Smooth muscle cell (in vitro differentiated cells): Measurements from ENCODE around the gene ANKZF1. TPM values are rescaled to one million over a fixed set of nuclear protein-coding genes. Genes with fewer than 3 reads are reported as not detected.

Experiments used
- DNase-seq: peaks from one replicate; lab custom pipeline; 2025; ENCODE audit not compliant: unreplicated experiment; lab: John Stamatoyannopoulos, UW
- H2AFZ ChIP-seq: fragments of 200-600 bp; sonication (generic); 2 replicates; pipeline ENCODE4 v1.6.0; 2016; ENCODE audit warnings: antibody characterized with exemption, low read depth, mild to moderate bottlenecking
- H3F3A ChIP-seq: fragments of 200-600 bp; sonication (generic); 2 replicates; pipeline ENCODE4 v1.6.0; 2017; ENCODE audit warnings: antibody characterized with exemption, low read depth
- H3K27ac ChIP-seq: fragments of 200-600 bp; sonication (generic); 2 replicates; pipeline ENCODE4 v1.5.1; 2016; ENCODE audit warnings: low read depth, mild to moderate bottlenecking
- H3K27me3 ChIP-seq: fragments of 200-600 bp; sonication (generic); 2 replicates; pipeline ENCODE4 v1.6.1; 2016; ENCODE audit warnings: low read depth, mild to moderate bottlenecking
- H3K36me3 ChIP-seq: fragments of 200-600 bp; sonication (generic); 2 replicates; pipeline ENCODE4 v1.5.1; 2016; ENCODE audit warnings: low read depth
- H3K4me1 ChIP-seq: fragments of 200-600 bp; sonication (generic); 2 replicates; pipeline ENCODE4 v1.5.1; 2016; ENCODE audit warnings: low read depth
- H3K4me2 ChIP-seq: fragments of 200-600 bp; sonication (generic); 2 replicates; pipeline ENCODE4 v1.6.0; 2016; ENCODE audit warnings: mild to moderate bottlenecking
- H3K4me3 ChIP-seq: fragments of 200-600 bp; sonication (generic); 2 replicates; pipeline ENCODE4 v1.5.1; 2016; ENCODE audit warnings: mild to moderate bottlenecking
- H3K79me2 ChIP-seq: fragments of 200-600 bp; sonication (generic); 2 replicates; pipeline ENCODE4 v1.6.0; 2016; ENCODE audit warnings: low read depth, mild to moderate bottlenecking
- H3K9ac ChIP-seq: fragments of 200-600 bp; sonication (generic); 2 replicates; pipeline ENCODE4 v1.6.0; 2016; ENCODE audit warnings: low read depth
- H3K9me3 ChIP-seq: fragments of 200-600 bp; sonication (generic); replicated peaks from 2 replicates; pipeline ENCODE4 v1.5.1; 2016; ENCODE audit warnings: low read depth
- H4K20me1 ChIP-seq: fragments of 200-600 bp; sonication (generic); 2 replicates; pipeline ENCODE4 v1.6.0; 2016; ENCODE audit warnings: low read depth
- CTCF ChIP-seq: fragments of 200-600 bp; sonication (generic); IDR thresholded peaks from 2 replicates; pipeline ENCODE4 v1.5.1; 2017; ENCODE audit warnings: borderline replicate concordance, mild to moderate bottlenecking, antibody characterized with exemption; ENCODE audit not compliant: insufficient read depth, poor library complexity, severe bottlenecking
- WGBS: methylation state at CpG from one replicate; pipeline ENCODE4 v1.1.7; 2016; ENCODE audit warnings: low lambda C conversion rate; 5-methylcytosine and 5-hydroxymethylcytosine counted together
- polyA plus RNA-seq: library from polyadenylated mRNA; unstranded; fragments of >200 nt; fragmentation: Nextera tagmentation; extraction: Ambion mirVana; gene quantifications from 2 replicates; pipeline ENCODE4 v1.2.1, GENCODE V29; 2016
- total RNA-seq: library from RNA; depleted of rRNA; stranded (reverse); fragments of >200 nt; gene quantifications from 2 replicates; pipeline ENCODE4 v1.2.3, GENCODE V29; 2014

The ANKZF1 gene
- total and polyA plus RNA-seq, 2 experiments from 2014 or later, result 31.7 to 52.6 TPM

GRCh38 chr2:219210196-219210885, 19.3 kb upstream of the ANKZF1 start:
- no peaks in the 10 kb centered on the region for H3K79me2 ChIP-seq
- no peaks in the 10 kb centered on the region for H3K36me3 ChIP-seq
- no peak overlapping the region for H3K9ac ChIP-seq
- no peaks in the 10 kb centered on the region for H3K4me1 ChIP-seq
- H3K4me3 ChIP-seq, result no peak overlapping the region
- DNase-seq, result no peak
- no peak for TF ChIP-seq CTCF
- no peaks in the 10 kb centered on the region for H4K20me1 ChIP-seq
- WGBS, result 97% methylated on average over 24 of the region's 24 CpGs
- peaks cover 5% of the 10 kb centered on the region for H3F3A ChIP-seq
- no peaks in the 10 kb centered on the region for H3K9me3 ChIP-seq
- no peak overlapping the region for H2AFZ ChIP-seq
- no peak overlapping the region for H3K27ac ChIP-seq
- H3K27me3 ChIP-seq, result no peaks in the 10 kb centered on the region
- no peak overlapping the region for H3K4me2 ChIP-seq

- no peaks in the 10 kb centered on the region for H3K79me2 ChIP-seq
- TF ChIP-seq CTCF, result no peak
- no peak for DNase-seq
- no peak overlapping the region for H3K27ac ChIP-seq
- H3K4me2 ChIP-seq, result no peak overlapping the region
- H4K20me1 ChIP-seq, result no peaks in the 10 kb centered on the region
- H3K36me3 ChIP-seq, result no peaks in the 10 kb centered on the region
- no peaks in the 10 kb centered on the region for H3K4me1 ChIP-seq
- H3F3A ChIP-seq, result peaks cover 5% of the 10 kb centered on the region
- no peak overlapping the region for H3K4me3 ChIP-seq
- no peak overlapping the region for H2AFZ ChIP-seq
- no peak overlapping the region for H3K9ac ChIP-seq
- H3K27me3 ChIP-seq, result no peaks in the 10 kb centered on the region
- H3K9me3 ChIP-seq, result no peaks in the 10 kb centered on the region
- WGBS, result 95% methylated on average over 9 of the region's 9 CpGs
Observed at GRCh38 chr2:219210886-219211362, 18.7 kb upstream of the ANKZF1 start.

- WGBS, result 98% methylated on average over 8 of the region's 8 CpGs
- H3K4me3 ChIP-seq, result no peak overlapping the region
- TF ChIP-seq CTCF, result no peak
- no peak overlapping the region for H3K4me2 ChIP-seq
- peaks cover 10% of the 10 kb centered on the region for H3K79me2 ChIP-seq
- no peaks in the 10 kb centered on the region for H3K9me3 ChIP-seq
- no peak for DNase-seq
- H3K36me3 ChIP-seq, result no peaks in the 10 kb centered on the region
- H3K9ac ChIP-seq, result no peak overlapping the region
- no peaks in the 10 kb centered on the region for H3K27me3 ChIP-seq
- no peak overlapping the region for H2AFZ ChIP-seq
- H4K20me1 ChIP-seq, result no peaks in the 10 kb centered on the region
- peaks cover under 1% of the 10 kb centered on the region for H3F3A ChIP-seq
- H3K4me1 ChIP-seq, result peaks cover 3% of the 10 kb centered on the region
- no peak overlapping the region for H3K27ac ChIP-seq
Observed at GRCh38 chr2:219213026-219213415, 16.6 kb upstream of the ANKZF1 start.
